Measurements from ENCODE around the gene WWOX.

GRCh38 chr16:78995441-78995840 lies 896.0 kb downstream of the WWOX start:
- TF ChIP-seq CTCF (conservative IDR thresholded peaks at IDR 0.05 in 1 of 2, IDR thresholded peaks at IDR 0.05 in 1 of 2; ENCODE audit: extremely low read depth in 1 of 2, insufficient read depth in 1 of 2, low read depth in 1 of 2, low read length in 2 of 2): no peak
- TF ChIP-seq EZH2 (IDR thresholded peaks at IDR 0.05; ENCODE audit: borderline replicate concordance, low read length): no peak

All from mammary epithelial cell (primary cell).